SK-N-SH treated with all-trans-retinoic acid at 6 μM for 48 hours (cell line): ENCODE results near the gene RPL7A.

ENCODE experiments used
- CSDC2 ChIP-seq: fragments of 250-450 bp; sonication (Bioruptor Pico); IDR thresholded peaks from 2 replicates; pipeline ENCODE4 v1.5.0; 2020; ENCODE audit warnings: mild to moderate bottlenecking, moderate library complexity
- CSRNP3 ChIP-seq: fragments of 250-450 bp; sonication (Bioruptor Pico); IDR thresholded peaks from 2 replicates; pipeline ENCODE4 v1.5.1; 2021; ENCODE audit warnings: mild to moderate bottlenecking, moderate library complexity
- ESRRG ChIP-seq: fragments of 250-450 bp; sonication (Bioruptor Pico); IDR thresholded peaks from 2 replicates; pipeline ENCODE4 v1.6.1; 2021; ENCODE audit warnings: mild to moderate bottlenecking
- GLIS3 ChIP-seq: fragments of 250-450 bp; sonication (Bioruptor Pico); IDR thresholded peaks from 2 replicates; pipeline ENCODE4 v1.5.0; 2020; ENCODE audit warnings: mild to moderate bottlenecking, moderate library complexity
- OSR1 ChIP-seq: fragments of 250-450 bp; sonication (Bioruptor Pico); IDR thresholded peaks from 2 replicates; pipeline ENCODE4 v1.8.0; 2022; ENCODE audit warnings: moderate library complexity, mild to moderate bottlenecking, inconsistent platforms
- PATZ1 ChIP-seq: fragments of 250-450 bp; sonication (Bioruptor Pico); IDR thresholded peaks from 2 replicates; pipeline ENCODE4 v1.8.0; 2020; ENCODE audit warnings: mild to moderate bottlenecking, moderate library complexity, borderline replicate concordance
- POU6F1 ChIP-seq: fragments of 250-450 bp; sonication (Bioruptor Pico); IDR thresholded peaks from 2 replicates; pipeline ENCODE4 v1.8.0; 2021; ENCODE audit warnings: low read depth, mild to moderate bottlenecking, moderate library complexity, borderline replicate concordance
- PPARA ChIP-seq: fragments of 250-450 bp; sonication (Bioruptor Pico); IDR thresholded peaks from 2 replicates; pipeline ENCODE4 v1.5.0; 2020; ENCODE audit warnings: mild to moderate bottlenecking, borderline replicate concordance
- RARB ChIP-seq: fragments of 250-450 bp; sonication (Bioruptor Pico); IDR thresholded peaks from 2 replicates; pipeline ENCODE4 v1.8.0; 2021; ENCODE audit warnings: mild to moderate bottlenecking, moderate library complexity
- SNAI2 ChIP-seq: fragments of 250-450 bp; sonication (Bioruptor Pico); IDR thresholded peaks from 2 replicates; pipeline ENCODE4 v1.5.0; 2020; ENCODE audit warnings: mild to moderate bottlenecking, moderate library complexity
- TCF4 ChIP-seq: fragments of 250-450 bp; sonication (Bioruptor Pico); IDR thresholded peaks from 2 replicates; pipeline ENCODE4 v1.8.0; 2021; ENCODE audit warnings: mild to moderate bottlenecking, moderate library complexity, borderline replicate concordance
- ZFP30 ChIP-seq: fragments of 450-650 bp; formaldehyde crosslinking; IDR thresholded peaks from 2 replicates; pipeline ENCODE4 v1.5.0; 2022; ENCODE audit warnings: mild to moderate bottlenecking, moderate library complexity
- ZNF565 ChIP-seq: fragments of 450-650 bp; formaldehyde crosslinking; conservative IDR thresholded peaks from 2 replicates; pipeline ENCODE4 v1.5.0; 2020; ENCODE audit warnings: low read depth, mild to moderate bottlenecking, moderate library complexity
- ZNF70 ChIP-seq: fragments of 450-650 bp; formaldehyde crosslinking; IDR thresholded peaks from 2 replicates; pipeline ENCODE4 v1.5.0; 2020; ENCODE audit warnings: mild to moderate bottlenecking, moderate library complexity

GRCh38 chr9:133383438-133383837 is 35.4 kb downstream of the RPL7A start:
- TF ChIP-seq ESRRG (CRISPR knock-in tag) (no peak), TCF4 (no peak), PATZ1 (CRISPR knock-in tag) (no peak), CSDC2 (CRISPR knock-in tag) (no peak), ZFP30 (CRISPR knock-in tag) (no peak), SNAI2 (CRISPR knock-in tag) (no peak), PPARA (no peak), GLIS3 (CRISPR knock-in tag) (no peak), CSRNP3 (CRISPR knock-in tag) (no peak), POU6F1 (CRISPR knock-in tag) (no peak), RARB (no peak), ZNF565 (CRISPR knock-in tag) (no peak), ZNF70 (no peak), OSR1 (CRISPR knock-in tag) (no peak)
